ENCODE results near the gene ADAP2. TPM values are rescaled to one million over a fixed set of nuclear protein-coding genes. Genes with fewer than 3 reads are reported as not detected.

ADAP2 gene
- total and polyA plus RNA-seq, 8 donors, result 1.8 to 28.7 (median 8.0) TPM; not detected in 1

GRCh38 chr17:30913955-30914354, 7.8 kb upstream of the ADAP2 start:
- intact Hi-C loops (cut with DNase I; ENCODE audit: low total_unique reads), result no loop called here
- Histone ChIP-seq H3K27ac (no peak overlapping the region), H3K36me3 (no peaks in the 10 kb centered on the region), H3K27me3 (no peaks in the 10 kb centered on the region), H3K4me3 (no peak overlapping the region), H3K4me1 (no peaks in the 10 kb centered on the region), H3K9me3 (no peaks in the 10 kb centered on the region)
- TF ChIP-seq POLR2A (IDR thresholded peaks at IDR 0.05) (no peak), CTCF (IDR thresholded peaks at IDR 0.05) (no peak), EP300 (IDR thresholded peaks at IDR 0.05) (no peak)
- no peak for DNase-seq

GRCh38 chr17:30915833-30916611, 5.7 kb upstream of the ADAP2 start:
- no peak for DNase-seq
- Histone ChIP-seq H3K27ac (no peak overlapping the region), H3K27me3 (no peaks in the 10 kb centered on the region), H3K4me1 (peaks cover 0 to under 1% (median 0%) of the 10 kb centered on the region in 4 donors), H3K4me3 (no peak overlapping the region), H3K36me3 (no peaks in the 10 kb centered on the region), H3K9me3 (no peaks in the 10 kb centered on the region)
- intact Hi-C loops (cut with DNase I; ENCODE audit: low total_unique reads), result no loop called here
- TF ChIP-seq EP300 (IDR thresholded peaks at IDR 0.05) (no peak), POLR2AphosphoS5 (IDR thresholded peaks at IDR 0.05) (no peak), POLR2A (IDR thresholded peaks at IDR 0.05) (no peak), CTCF (IDR thresholded peaks at IDR 0.05) (no peak)
- 56 to 62% (median 60%) methylated on average over 5 of the region's 5 CpGs for WGBS, 5 donors

- no peaks in the 10 kb centered on the region for H3K36me3 ChIP-seq
- no peak for TF ChIP-seq POLR2A (IDR thresholded peaks at IDR 0.05)
- no peak for TF ChIP-seq EP300 (IDR thresholded peaks at IDR 0.05)
- TF ChIP-seq POLR2AphosphoS5 (IDR thresholded peaks at IDR 0.05), result no peak
- no peak for TF ChIP-seq CTCF (IDR thresholded peaks at IDR 0.05)
- peaks cover 0 to 8% (median 5%) of the 10 kb centered on the region in 3 donors for H3K27me3 ChIP-seq
These were observed 4.7 kb upstream of the ADAP2 start for GRCh38 chr17:30917050-30917449.

GRCh38 chr17:30920282-30920681, 1.5 kb upstream of the ADAP2 start:
- DNase-seq, result peak in 1 of 2 donors; percentile 16
- peaks cover 0 to 34% (median 18%) of the 10 kb centered on the region in 3 donors for H3K27me3 ChIP-seq
- peaks cover 13 to 21% (median 16%) of the 10 kb centered on the region in 4 donors for H3K4me1 ChIP-seq
- WGBS, 5 donors, result 48 to 64% (median 55%) methylated on average over 4 of the region's 4 CpGs
- no peaks in the 10 kb centered on the region for H3K9me3 ChIP-seq
- TF ChIP-seq POLR2AphosphoS5 (IDR thresholded peaks at IDR 0.05) (no peak), EP300 (IDR thresholded peaks at IDR 0.05) (no peak), POLR2A (IDR thresholded peaks at IDR 0.05) (no peak), CTCF (IDR thresholded peaks at IDR 0.05) (no peak)
- no peak overlapping the region for H3K4me3 ChIP-seq
- no peak overlapping the region for H3K27ac ChIP-seq
- no peaks in the 10 kb centered on the region for H3K36me3 ChIP-seq
- intact Hi-C loops (cut with DNase I; ENCODE audit: low total_unique reads), result no loop called here

More at GRCh38 chr17:30917050-30917449, 4.7 kb upstream of the ADAP2 start:
- no peaks in the 10 kb centered on the region for H3K9me3 ChIP-seq
- intact Hi-C loops (cut with DNase I; ENCODE audit: low total_unique reads), result no loop called here
- H3K27ac ChIP-seq, result no peak overlapping the region
- no peak overlapping the region for H3K4me3 ChIP-seq
- H3K4me1 ChIP-seq, result peaks cover 5 to 11% (median 7%) of the 10 kb centered on the region in 4 donors
- DNase-seq, result no peak

All from stomach (tissue), 9 donors.